Naive thymus-derived CD4-positive, alpha-beta T cell (primary cell): Measurements from ENCODE around the gene NNMT. TPM values are rescaled to one million over a fixed set of nuclear protein-coding genes. Genes with fewer than 3 reads are reported as not detected.
A peak's percentile ranks its signal among the peaks of the same experiment; 100 is the strongest.

Source experiments
- ATAC-seq: fragments of 150-1000 bp; cut with Tn5 transposase; 2 replicates; pipeline ENCODE4 v1.10.0; 2021; ENCODE audit warnings: mild to moderate bottlenecking, moderate library complexity
- CTCF ChIA-PET: fragments of 350-600 bp; sonication (Branson Sonifier 250); formaldehyde crosslinking; loops from one replicate; lab custom pipeline; 2021; ENCODE audit warnings: antibody characterized with exemption; lab: Charles Lee
- POLR2A ChIA-PET: fragments of 350-600 bp; sonication (Branson Sonifier 250); formaldehyde crosslinking; loops from one replicate; lab custom pipeline; 2021; ENCODE audit warnings: antibody characterized with exemption, inconsistent platforms; lab: Charles Lee
- DNase-seq, 9 donors: peaks; one replicate each; pipeline versions ENCODE4 v3.0.0 to v3.0.0-alpha.2; 2020 to 2022; ENCODE audit warnings: mixed read lengths in 1 of 9
- H3K27ac ChIP-seq: one replicate; pipeline ENCODE4 v1.7.0; 2013; ENCODE audit warnings: mild to moderate bottlenecking, low read depth, low read length, moderate library complexity
- H3K27me3 ChIP-seq, 2 donors: one replicate each; pipeline ENCODE4 v1.7.0; 2013; ENCODE audit warnings: low read length in 2 of 2, mild to moderate bottlenecking in 2 of 2, moderate library complexity in 2 of 2; ENCODE audit not compliant: control insufficient read depth in 2 of 2, insufficient read depth in 2 of 2
- H3K36me3 ChIP-seq, 3 experiments: 1 replicate in 2 of 3; 2 replicates in 1 of 3; pipeline ENCODE4 v1.7.0; 2013; ENCODE audit warnings: low read length in 3 of 3, mild to moderate bottlenecking in 3 of 3, moderate library complexity in 1 of 3; ENCODE audit not compliant: insufficient read depth in 3 of 3, control insufficient read depth in 2 of 3
- H3K4me1 ChIP-seq, 2 donors: one replicate each; pipeline ENCODE4 v1.7.0; 2013; ENCODE audit warnings: low read length in 2 of 2, mild to moderate bottlenecking in 2 of 2, moderate library complexity in 1 of 2; ENCODE audit not compliant: control insufficient read depth in 2 of 2, insufficient read depth in 2 of 2
- H3K4me3 ChIP-seq: 2 replicates; pipeline ENCODE4 v1.7.0; 2013; ENCODE audit warnings: mild to moderate bottlenecking, low read length
- H3K9me3 ChIP-seq, 3 experiments: 1 replicate in 2 of 3; 2 replicates in 1 of 3; pipeline ENCODE4 v1.7.0; 2013; ENCODE audit warnings: low read length in 3 of 3; ENCODE audit not compliant: control insufficient read depth in 2 of 3
- H3K27ac Mint-ChIP-seq, 9 donors: one replicate each; pipeline ENCODE4 v1.8.0; 2020 to 2022; ENCODE audit warnings: mixed read lengths in 9 of 9, mild to moderate bottlenecking in 8 of 9, moderate library complexity in 5 of 9, inconsistent platforms in 2 of 9
- H3K27me3 Mint-ChIP-seq, 5 donors: one replicate each; pipeline ENCODE4 v1.8.0; 2021 to 2022; ENCODE audit warnings: mixed read lengths in 5 of 5, mild to moderate bottlenecking in 1 of 5
- H3K36me3 Mint-ChIP-seq, 5 donors: one replicate each; pipeline ENCODE4 v1.8.0; 2020 to 2022; ENCODE audit warnings: mixed read lengths in 5 of 5, mild to moderate bottlenecking in 3 of 5, inconsistent platforms in 1 of 5
- H3K4me1 Mint-ChIP-seq, 7 donors: one replicate each; pipeline ENCODE4 v1.8.0; 2020 to 2022; ENCODE audit warnings: mixed read lengths in 7 of 7, mild to moderate bottlenecking in 3 of 7, inconsistent platforms in 1 of 7
- H3K4me3 Mint-ChIP-seq, 10 donors: one replicate each; pipeline ENCODE4 v1.8.0; 2020 to 2022; ENCODE audit warnings: mild to moderate bottlenecking in 10 of 10, mixed read lengths in 10 of 10, moderate library complexity in 6 of 10, inconsistent platforms in 2 of 10
- H3K9me3 Mint-ChIP-seq, 11 donors: one replicate each; pipeline ENCODE4 v1.8.0; 2020 to 2022; ENCODE audit warnings: mixed read lengths in 11 of 11, mild to moderate bottlenecking in 4 of 11, inconsistent platforms in 1 of 11, moderate library complexity in 1 of 11
- intact Hi-C, 2 donors: fragments of 100-400 bp; cut with micrococcal nuclease; formaldehyde crosslinking; loops; one replicate each; pipeline ENCODE4 v1.15.1; 2023
- polyA plus RNA-seq, 2 donors: library from polyadenylated mRNA; unstranded; fragments of 300-500 nt; fragmentation: Illumina TruSeq; gene quantifications; one replicate each; pipeline ENCODE4 v1.2.3, GENCODE V29; 2021
- total RNA-seq, 6 experiments: library from RNA in 5 of 6; stranded (reverse) in 5 of 6; gene quantifications; 1 replicate in 5 of 6; 2 replicates in 1 of 6; pipeline ENCODE4 v1.2.3 and lab custom pipeline; 2021 to 2026

Gene NNMT
- total and polyA plus RNA-seq, 7 experiments from 2014 or later: not detected

DNA sequence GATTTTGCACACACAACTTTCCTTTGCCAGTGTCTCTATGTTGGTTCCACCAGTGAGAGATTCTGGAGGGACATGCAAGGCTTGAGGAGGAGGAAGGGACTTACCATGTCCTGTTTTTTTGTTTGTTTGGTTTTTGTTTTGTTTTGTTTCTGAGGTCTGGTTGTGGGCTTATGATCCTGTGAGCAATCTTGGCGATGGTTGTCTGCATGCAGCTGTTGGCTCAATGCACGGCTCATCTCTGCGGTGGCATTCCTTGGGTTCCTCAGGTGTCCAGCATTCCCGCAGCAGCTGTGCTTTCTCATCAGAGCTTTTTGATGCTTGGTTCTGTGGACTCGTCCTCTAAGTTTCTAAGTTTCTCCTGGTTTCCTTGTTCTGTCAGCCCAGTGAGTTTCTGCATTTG, 4.8 kb upstream of the NNMT start:
- H3K27ac ChIP-seq: no peak overlapping the region
- H3K27me3 ChIP-seq: no peaks in the 10 kb centered on the region
- intact Hi-C loops: no loop called here
- Mint-ChIP-seq H3K4me1 (peaks cover 0 to 8% (median 0%) of the 10 kb centered on the region in 7 donors), H3K9me3 (peaks cover 0 to 2% (median 0%) of the 10 kb centered on the region in 11 donors), H3K27me3 (peaks cover 0 to 34% (median 5%) of the 10 kb centered on the region in 5 donors), H3K27ac (peak overlapping the region in 1 of 9 donors; percentile 35), H3K36me3 (peaks cover 0 to 4% (median 0%) of the 10 kb centered on the region in 5 donors), H3K4me3 (peak overlapping the region in 2 of 10 donors; percentile 22 to 33)
- no peak overlapping the region for H3K4me3 ChIP-seq
- DNase-seq (no peak), ATAC-seq (no peak)
- H3K4me1 ChIP-seq: no peaks in the 10 kb centered on the region
- no peaks in the 10 kb centered on the region for H3K36me3 ChIP-seq
- H3K9me3 ChIP-seq: no peaks in the 10 kb centered on the region
- ChIA-PET POLR2A (no interaction called here), CTCF (no interaction called here)

DNA sequence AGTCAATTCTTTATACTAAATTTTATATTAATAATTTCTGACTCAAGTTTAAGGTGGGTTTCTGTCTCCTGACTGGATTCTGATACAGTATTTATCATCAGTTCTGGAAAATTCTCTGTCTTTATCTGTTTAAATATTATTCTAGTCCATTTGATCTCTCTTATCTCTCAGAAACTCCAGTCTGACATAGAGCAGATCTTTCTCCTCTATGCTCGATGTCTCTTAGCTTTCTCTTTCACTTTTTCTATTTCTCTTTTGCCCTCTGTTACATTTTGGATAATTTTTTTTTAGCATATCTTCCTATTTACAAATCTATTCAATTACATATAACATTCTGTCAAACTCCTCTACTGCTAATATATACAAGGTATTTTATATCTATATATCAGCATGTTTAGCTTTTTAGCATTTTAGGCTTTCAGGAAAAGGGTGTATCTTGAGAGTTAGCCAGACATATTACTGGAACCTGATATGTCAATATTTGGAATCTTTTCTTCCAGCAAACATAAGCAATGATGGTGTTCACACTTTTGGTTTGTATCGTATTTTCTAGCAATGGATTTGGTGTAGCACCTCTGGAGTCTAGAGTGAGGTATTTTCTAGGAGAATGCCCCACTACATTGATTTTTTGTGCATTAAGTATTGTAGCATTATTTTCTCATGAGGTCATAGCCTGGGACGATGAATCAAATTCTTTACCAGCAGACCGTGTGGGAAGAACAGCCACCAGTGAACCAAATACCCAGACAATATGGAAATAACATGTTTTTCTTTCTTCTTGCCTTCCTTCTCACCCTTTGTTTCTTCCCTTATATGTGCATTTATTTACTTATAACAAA, 4.1 kb upstream of the NNMT start:
- no peaks in the 10 kb centered on the region for H3K36me3 ChIP-seq
- DNase-seq: no peak
- H3K27me3 Mint-ChIP-seq: peaks cover 0 to 32% (median 5%) of the 10 kb centered on the region in 5 donors
- peak overlapping the region in 6 of 10 donors; percentile 2 to 75 (median 18) for H3K4me3 Mint-ChIP-seq
- H3K27ac ChIP-seq: no peak overlapping the region
- H3K36me3 Mint-ChIP-seq: peaks cover 0 to 4% (median 0%) of the 10 kb centered on the region in 5 donors
- peak overlapping the region in 1 of 9 donors; percentile 35 for H3K27ac Mint-ChIP-seq
- no peaks in the 10 kb centered on the region for H3K4me1 ChIP-seq
- no peak for ATAC-seq
- no peaks in the 10 kb centered on the region for H3K27me3 ChIP-seq
- H3K9me3 ChIP-seq: no peaks in the 10 kb centered on the region
- peaks cover 0 to 8% (median 0%) of the 10 kb centered on the region in 7 donors for H3K4me1 Mint-ChIP-seq
- CTCF ChIA-PET: no interaction called here
- peaks cover 0 to 2% (median 0%) of the 10 kb centered on the region in 11 donors for H3K9me3 Mint-ChIP-seq
- intact Hi-C loops: no loop called here
- POLR2A ChIA-PET: no interaction called here
- H3K4me3 ChIP-seq: no peak overlapping the region

DNA sequence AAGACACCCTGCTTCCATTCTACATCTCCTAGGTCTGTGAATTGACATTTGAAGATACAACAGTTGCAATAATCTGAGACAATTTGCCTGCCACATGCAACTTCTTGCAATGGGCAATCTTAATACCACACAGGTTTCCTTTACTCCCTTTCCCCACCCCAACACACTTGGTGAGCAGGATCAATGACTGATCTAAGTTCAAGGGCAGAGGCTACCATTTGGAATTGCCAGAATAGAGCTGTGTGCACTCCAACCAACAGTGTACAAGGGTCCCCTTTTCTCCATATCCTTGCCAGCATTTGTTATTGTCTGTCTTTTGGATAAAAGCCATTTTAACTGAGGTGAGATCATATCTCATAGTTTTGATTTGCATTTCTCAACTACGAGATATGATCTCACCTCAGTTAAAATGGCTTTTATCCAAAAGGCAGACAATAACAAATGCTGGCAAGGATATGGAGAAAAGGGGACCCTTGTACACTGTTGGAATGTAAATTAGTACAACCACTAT, 2.9 kb upstream of the NNMT start:
- no peak overlapping the region for H3K4me3 Mint-ChIP-seq
- ATAC-seq: no peak

DNA sequence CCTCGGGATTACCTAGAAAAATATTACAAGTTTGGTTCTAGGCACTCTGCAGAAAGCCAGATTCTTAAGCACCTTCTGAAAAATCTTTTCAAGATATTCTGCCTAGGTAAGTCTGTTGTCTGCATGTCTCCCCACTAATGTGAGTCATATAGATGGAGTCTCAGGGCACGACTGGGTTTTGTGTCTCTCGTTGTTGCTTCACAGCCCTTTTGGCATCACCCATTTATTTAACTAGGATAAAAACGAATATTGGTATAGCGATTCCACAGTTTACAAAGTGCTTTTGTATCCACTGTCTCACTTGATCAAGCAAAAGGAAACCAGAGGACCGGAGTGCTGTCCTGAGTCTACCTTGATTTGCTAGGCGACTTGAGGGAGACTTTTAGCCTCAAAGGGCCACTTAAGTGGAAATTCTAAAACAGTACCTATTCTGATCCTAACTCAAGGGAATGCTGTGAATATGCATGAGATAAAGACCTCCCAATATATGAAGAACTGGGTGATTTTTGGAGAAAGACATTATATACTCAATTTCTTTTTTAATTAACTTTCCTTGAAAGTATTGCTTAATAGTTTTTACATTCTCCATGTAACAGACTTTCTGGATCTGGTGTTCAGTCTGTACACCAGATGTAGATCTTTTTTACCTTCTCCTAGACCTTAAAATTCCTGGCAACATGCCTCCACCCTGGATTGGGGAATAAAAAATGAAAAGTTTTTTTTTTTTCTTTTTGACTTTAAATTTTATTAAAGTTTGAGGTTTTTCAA, 590 bp downstream of the NNMT start:
- ChIA-PET POLR2A (no interaction called here), CTCF (no interaction called here)
- peaks cover 0 to 15% (median 8%) of the 10 kb centered on the region in 5 donors for H3K27me3 Mint-ChIP-seq
- H3K9me3 ChIP-seq: no peaks in the 10 kb centered on the region
- ATAC-seq (no peak), DNase-seq (no peak)
- H3K4me3 ChIP-seq: no peak overlapping the region
- H3K4me1 ChIP-seq: no peaks in the 10 kb centered on the region
- peaks cover 0 to 5% (median 3%) of the 10 kb centered on the region in 5 donors for H3K36me3 Mint-ChIP-seq
- H3K27me3 ChIP-seq: peaks cover 0 to 5% of the 10 kb centered on the region in 2 donors
- H3K36me3 ChIP-seq: no peaks in the 10 kb centered on the region
- H3K9me3 Mint-ChIP-seq: peaks cover 0 to 22% (median 3%) of the 10 kb centered on the region in 11 donors
- H3K4me1 Mint-ChIP-seq: peaks cover 0 to 6% (median 0%) of the 10 kb centered on the region in 7 donors
- H3K27ac ChIP-seq: no peak overlapping the region
- H3K4me3 Mint-ChIP-seq: no peak overlapping the region
- H3K27ac Mint-ChIP-seq: no peak overlapping the region
- intact Hi-C loops: no loop called here

More for the DNA sequence above, 2.9 kb upstream of the NNMT start:
- Histone ChIP-seq H3K9me3 (no peaks in the 10 kb centered on the region), H3K4me3 (no peak overlapping the region), H3K36me3 (no peaks in the 10 kb centered on the region), H3K27me3 (no peaks in the 10 kb centered on the region), H3K4me1 (no peaks in the 10 kb centered on the region), H3K27ac (no peak overlapping the region)
- no peak for DNase-seq
- Mint-ChIP-seq H3K36me3 (peaks cover 0 to 4% (median 0%) of the 10 kb centered on the region in 5 donors), H3K27me3 (peaks cover 0 to 28% (median 5%) of the 10 kb centered on the region in 5 donors), H3K4me1 (peaks cover 0 to 8% (median 0%) of the 10 kb centered on the region in 7 donors), H3K27ac (no peak overlapping the region), H3K9me3 (peaks cover 0 to 2% (median 0%) of the 10 kb centered on the region in 11 donors)
- CTCF ChIA-PET: no interaction called here
- POLR2A ChIA-PET: no interaction called here
- intact Hi-C loops: no loop called here

DNA sequence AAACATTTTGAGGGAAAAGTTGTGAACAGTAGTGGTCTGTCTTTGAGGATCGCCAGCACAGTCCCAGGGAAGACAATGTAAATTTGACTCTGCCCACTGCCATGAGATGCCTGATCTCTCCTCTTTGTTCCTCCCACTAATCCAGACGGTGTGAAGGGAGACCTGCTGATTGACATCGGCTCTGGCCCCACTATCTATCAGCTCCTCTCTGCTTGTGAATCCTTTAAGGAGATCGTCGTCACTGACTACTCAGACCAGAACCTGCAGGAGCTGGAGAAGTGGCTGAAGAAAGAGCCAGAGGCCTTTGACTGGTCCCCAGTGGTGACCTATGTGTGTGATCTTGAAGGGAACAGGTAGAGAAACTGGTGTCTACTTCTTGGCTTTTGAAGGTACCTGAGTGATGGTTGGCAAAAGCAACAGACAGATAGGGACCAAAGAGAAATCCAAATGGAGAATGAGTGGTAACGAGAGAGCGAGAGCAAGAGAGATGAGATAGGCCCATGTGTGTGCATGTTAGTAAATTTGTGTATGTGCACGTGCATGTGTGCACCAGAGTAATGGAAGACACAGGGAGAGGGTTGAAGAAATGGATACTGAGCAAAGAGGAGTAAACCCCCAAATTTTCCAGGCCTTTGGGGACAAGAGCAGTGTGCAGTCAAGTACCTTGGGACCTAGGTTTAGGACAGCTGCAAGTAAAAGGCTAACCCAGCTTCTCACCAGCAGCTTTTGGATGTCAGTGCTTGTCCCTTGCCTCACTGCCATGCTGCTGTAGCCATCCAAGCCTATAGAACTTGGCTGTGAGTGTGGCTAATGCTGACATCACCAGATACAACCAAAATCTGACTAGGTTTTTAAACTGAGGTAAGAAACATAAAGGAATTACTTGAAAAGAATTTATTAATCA, 1.9 kb downstream of the NNMT start:
- intact Hi-C loops: no loop called here
- H3K27me3 ChIP-seq: peaks cover 0 to 5% of the 10 kb centered on the region in 2 donors
- Mint-ChIP-seq H3K36me3 (peaks cover 0 to 8% (median 3%) of the 10 kb centered on the region in 5 donors), H3K27ac (no peak overlapping the region), H3K4me3 (no peak overlapping the region), H3K27me3 (peaks cover 0 to 17% (median 11%) of the 10 kb centered on the region in 5 donors), H3K9me3 (peaks cover 0 to 23% (median 3%) of the 10 kb centered on the region in 11 donors), H3K4me1 (no peaks in the 10 kb centered on the region)
- H3K36me3 ChIP-seq: no peaks in the 10 kb centered on the region
- H3K4me1 ChIP-seq: no peaks in the 10 kb centered on the region
- H3K4me3 ChIP-seq: no peak overlapping the region
- H3K9me3 ChIP-seq: no peaks in the 10 kb centered on the region
- ChIA-PET CTCF (interaction anchor here (0.6 kb wide), 1 partner anchor 14 kb away, joined by 3 read pairs; no protein-coding TSS in a partner anchor), POLR2A (no interaction called here)
- no peak for ATAC-seq
- DNase-seq: no peak
- no peak overlapping the region for H3K27ac ChIP-seq

DNA sequence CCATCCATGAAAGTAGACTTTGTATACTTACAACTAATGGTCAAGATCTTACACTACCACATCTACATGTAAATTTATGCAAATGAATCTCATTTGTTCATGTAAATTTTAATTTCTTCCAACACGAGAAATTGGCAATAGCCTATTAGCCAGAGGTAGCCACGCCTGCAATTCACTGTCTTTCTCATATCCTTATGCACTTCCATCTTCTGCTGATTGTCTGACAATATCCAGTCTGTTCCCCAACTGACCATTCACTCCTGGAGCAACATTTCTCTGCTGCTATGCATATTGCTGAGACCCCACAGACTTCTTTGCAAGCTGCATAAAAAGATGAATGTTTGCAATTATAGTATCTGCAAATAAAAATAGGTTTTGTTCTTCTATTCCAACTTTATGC, 2.5 kb downstream of the NNMT start:
- no peak overlapping the region for H3K27ac Mint-ChIP-seq
- CTCF ChIA-PET: no interaction called here

More for the DNA sequence above, 2.5 kb downstream of the NNMT start:
- H3K4me1 ChIP-seq: no peaks in the 10 kb centered on the region
- DNase-seq (no peak), ATAC-seq (no peak)
- peaks cover 0 to 8% (median 2%) of the 10 kb centered on the region in 5 donors for H3K36me3 Mint-ChIP-seq
- H3K27me3 Mint-ChIP-seq: peaks cover 0 to 17% (median 11%) of the 10 kb centered on the region in 5 donors
- intact Hi-C loops: no loop called here
- POLR2A ChIA-PET: no interaction called here
- H3K4me3 Mint-ChIP-seq: no peak overlapping the region
- H3K27me3 ChIP-seq: peaks cover 0 to 5% of the 10 kb centered on the region in 2 donors
- H3K9me3 ChIP-seq: no peaks in the 10 kb centered on the region
- H3K9me3 Mint-ChIP-seq: peaks cover 0 to 23% (median 3%) of the 10 kb centered on the region in 11 donors
- H3K27ac ChIP-seq: no peak overlapping the region
- H3K4me1 Mint-ChIP-seq: no peaks in the 10 kb centered on the region
- no peak overlapping the region for H3K4me3 ChIP-seq
- no peaks in the 10 kb centered on the region for H3K36me3 ChIP-seq
